ENCODE data around the gene LTBP3.

DNA sequence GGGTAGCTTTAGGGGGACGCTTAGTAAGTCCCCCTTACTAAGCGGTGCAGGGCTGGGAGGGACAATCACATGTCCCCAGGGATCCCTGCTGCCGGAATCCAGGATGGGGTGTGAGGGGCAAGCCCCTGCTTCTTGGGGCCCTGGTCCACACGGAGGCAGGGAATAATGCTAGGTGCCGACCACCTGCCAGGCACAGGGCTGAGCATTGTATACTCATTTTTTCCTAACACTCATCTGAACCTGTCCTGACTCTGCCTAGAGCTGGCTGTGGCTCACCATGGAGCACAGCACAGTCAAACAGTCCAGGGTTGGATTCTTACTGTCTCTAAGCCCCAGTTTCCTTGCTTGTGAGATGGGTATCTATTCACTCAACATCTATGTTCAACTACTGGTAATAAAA is 1.4 kb upstream of the LTBP3 start:
- TF ChIP-seq EP300 (IDR thresholded peaks at IDR 0.05; ENCODE audit: borderline replicate concordance in 1 of 2, low read depth in 1 of 2, low read length in 1 of 2) (no peak), TAF1 (IDR thresholded peaks at IDR 0.05; ENCODE audit: borderline replicate concordance, low read depth, low read length) (no peak), RAD21 (IDR thresholded peaks at IDR 0.05; ENCODE audit: low read length) (no peak), GATA2 (CRISPR knock-in tag; IDR thresholded peaks at IDR 0.05) (no peak), POLR2AphosphoS5 (IDR thresholded peaks at IDR 0.05; ENCODE audit: low read depth, low read length) (no peak)
- TF ChIP-seq, protein P1, sequence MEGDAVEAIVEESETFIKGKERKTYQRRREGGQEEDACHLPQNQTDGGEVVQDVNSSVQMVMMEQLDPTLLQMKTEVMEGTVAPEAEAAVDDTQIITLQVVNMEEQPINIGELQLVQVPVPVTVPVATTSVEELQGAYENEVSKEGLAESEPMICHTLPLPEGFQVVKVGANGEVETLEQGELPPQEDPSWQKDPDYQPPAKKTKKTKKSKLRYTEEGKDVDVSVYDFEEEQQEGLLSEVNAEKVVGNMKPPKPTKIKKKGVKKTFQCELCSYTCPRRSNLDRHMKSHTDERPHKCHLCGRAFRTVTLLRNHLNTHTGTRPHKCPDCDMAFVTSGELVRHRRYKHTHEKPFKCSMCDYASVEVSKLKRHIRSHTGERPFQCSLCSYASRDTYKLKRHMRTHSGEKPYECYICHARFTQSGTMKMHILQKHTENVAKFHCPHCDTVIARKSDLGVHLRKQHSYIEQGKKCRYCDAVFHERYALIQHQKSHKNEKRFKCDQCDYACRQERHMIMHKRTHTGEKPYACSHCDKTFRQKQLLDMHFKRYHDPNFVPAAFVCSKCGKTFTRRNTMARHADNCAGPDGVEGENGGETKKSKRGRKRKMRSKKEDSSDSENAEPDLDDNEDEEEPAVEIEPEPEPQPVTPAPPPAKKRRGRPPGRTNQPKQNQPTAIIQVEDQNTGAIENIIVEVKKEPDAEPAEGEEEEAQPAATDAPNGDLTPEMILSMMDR (IDR thresholded peaks at IDR 0.05), result no peak
- TF ChIP-seq, protein P2, sequence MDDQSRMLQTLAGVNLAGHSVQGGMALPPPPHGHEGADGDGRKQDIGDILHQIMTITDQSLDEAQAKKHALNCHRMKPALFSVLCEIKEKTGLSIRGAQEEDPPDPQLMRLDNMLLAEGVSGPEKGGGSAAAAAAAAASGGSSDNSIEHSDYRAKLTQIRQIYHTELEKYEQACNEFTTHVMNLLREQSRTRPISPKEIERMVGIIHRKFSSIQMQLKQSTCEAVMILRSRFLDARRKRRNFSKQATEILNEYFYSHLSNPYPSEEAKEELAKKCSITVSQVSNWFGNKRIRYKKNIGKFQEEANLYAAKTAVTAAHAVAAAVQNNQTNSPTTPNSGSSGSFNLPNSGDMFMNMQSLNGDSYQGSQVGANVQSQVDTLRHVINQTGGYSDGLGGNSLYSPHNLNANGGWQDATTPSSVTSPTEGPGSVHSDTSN (IDR thresholded peaks at IDR 0.05), result no peak
- TF ChIP-seq, protein P3, sequence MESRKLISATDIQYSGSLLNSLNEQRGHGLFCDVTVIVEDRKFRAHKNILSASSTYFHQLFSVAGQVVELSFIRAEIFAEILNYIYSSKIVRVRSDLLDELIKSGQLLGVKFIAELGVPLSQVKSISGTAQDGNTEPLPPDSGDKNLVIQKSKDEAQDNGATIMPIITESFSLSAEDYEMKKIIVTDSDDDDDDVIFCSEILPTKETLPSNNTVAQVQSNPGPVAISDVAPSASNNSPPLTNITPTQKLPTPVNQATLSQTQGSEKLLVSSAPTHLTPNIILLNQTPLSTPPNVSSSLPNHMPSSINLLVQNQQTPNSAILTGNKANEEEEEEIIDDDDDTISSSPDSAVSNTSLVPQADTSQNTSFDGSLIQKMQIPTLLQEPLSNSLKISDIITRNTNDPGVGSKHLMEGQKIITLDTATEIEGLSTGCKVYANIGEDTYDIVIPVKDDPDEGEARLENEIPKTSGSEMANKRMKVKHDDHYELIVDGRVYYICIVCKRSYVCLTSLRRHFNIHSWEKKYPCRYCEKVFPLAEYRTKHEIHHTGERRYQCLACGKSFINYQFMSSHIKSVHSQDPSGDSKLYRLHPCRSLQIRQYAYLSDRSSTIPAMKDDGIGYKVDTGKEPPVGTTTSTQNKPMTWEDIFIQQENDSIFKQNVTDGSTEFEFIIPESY (IDR thresholded peaks at IDR 0.05; ENCODE audit: borderline replicate concordance, low read depth), result no peak
